SJSA1 (cell line): ENCODE measurements around the gene AFF3. TPM values are rescaled to one million over a fixed set of nuclear protein-coding genes. Genes with fewer than 3 reads are reported as not detected.

Experiments used
- DNase-seq, 2 experiments: peaks; one replicate each; pipeline ENCODE4 v3.0.0-alpha.2; 2015 to 2020; ENCODE audit warnings: low spot score in 2 of 2, low read depth in 1 of 2
- H3K27ac ChIP-seq: fragments of 250-450 bp; sonication (Bioruptor Pico); 2 replicates; pipeline ENCODE4 v1.5.1; 2020; ENCODE audit warnings: mild to moderate bottlenecking, moderate library complexity
- H3K27me3 ChIP-seq: fragments of 250-450 bp; sonication (Bioruptor Pico); replicated peaks from 2 replicates; pipeline ENCODE4 v1.5.1; 2020; ENCODE audit warnings: mild to moderate bottlenecking, moderate library complexity
- H3K36me3 ChIP-seq: fragments of 250-450 bp; sonication (Bioruptor Pico); 2 replicates; pipeline ENCODE4 v1.5.1; 2020; ENCODE audit warnings: mild to moderate bottlenecking
- H3K4me1 ChIP-seq: fragments of 250-450 bp; sonication (Bioruptor Pico); replicated peaks from 2 replicates; pipeline ENCODE4 v1.6.1; 2021; ENCODE audit warnings: mild to moderate bottlenecking
- H3K4me3 ChIP-seq: fragments of 250-450 bp; sonication (Bioruptor Pico); 2 replicates; pipeline ENCODE4 v1.5.1; 2020; ENCODE audit warnings: mild to moderate bottlenecking
- H3K9me3 ChIP-seq: fragments of 250-450 bp; sonication (Bioruptor Pico); replicated peaks from 2 replicates; pipeline ENCODE4 v1.5.1; 2020; ENCODE audit warnings: mild to moderate bottlenecking
- total RNA-seq: library from RNA; depleted of rRNA; stranded (reverse); fragments of >200 nt; shearing (Covaris generic); gene quantifications from 2 replicates; pipeline ENCODE4 v1.2.3, GENCODE V29; 2014; rRNA removed

Gene AFF3
- 0.18 TPM in 1 of 2 replicates, not detected in the other for total RNA-seq

GRCh38 chr2:100142393-100142792 lies at the start of gene AFF3:
Gene AFF3 (minus strand): TSS chr2:100142590. CDS start chr2:100104454, 38,136 bp downstream.
- Histone ChIP-seq H3K27me3 (no peaks in the 10 kb centered on the region), H3K9me3 (no peaks in the 10 kb centered on the region)

GRCh38 chr2:100189387-100189786 lies 47.0 kb upstream of the AFF3 start:
- Histone ChIP-seq H3K36me3 (no peaks in the 10 kb centered on the region), H3K9me3 (0 out of 2 replicates have a peak, but pooled peaks cover 2% of the 10 kb centered on the region), H3K27me3 (no peaks in the 10 kb centered on the region), H3K27ac (no peak overlapping the region), H3K4me3 (no peak overlapping the region), H3K4me1 (no peaks in the 10 kb centered on the region)
- DNase-seq: no peak

More at GRCh38 chr2:100142393-100142792, at the start of gene AFF3:
- no peaks in the 10 kb centered on the region for H3K36me3 ChIP-seq
- no peak for DNase-seq
- no peak within 1 kb of the TSS for H3K27ac ChIP-seq
- no peak within 1 kb of the TSS for H3K4me3 ChIP-seq
- no peaks in the 10 kb centered on the region for H3K4me1 ChIP-seq

- Histone ChIP-seq H3K9me3 (0 out of 2 replicates have a peak, but pooled peaks cover 2% of the 10 kb centered on the region), H3K27ac (no peak overlapping the region), H3K27me3 (no peaks in the 10 kb centered on the region), H3K4me1 (no peaks in the 10 kb centered on the region), H3K36me3 (no peaks in the 10 kb centered on the region), H3K4me3 (no peak overlapping the region)
- DNase-seq: no peak
Measured at GRCh38 chr2:100188326-100188725, 45.9 kb upstream of the AFF3 start.

- no peaks in the 10 kb centered on the region for H3K27me3 ChIP-seq
- DNase-seq: no peak
- no peak overlapping the region for H3K4me3 ChIP-seq
- no peaks in the 10 kb centered on the region for H3K4me1 ChIP-seq
- H3K27ac ChIP-seq: no peak overlapping the region
- no peaks in the 10 kb centered on the region for H3K36me3 ChIP-seq
- no peaks in the 10 kb centered on the region for H3K9me3 ChIP-seq
Measured at GRCh38 chr2:100186126-100186525, 43.7 kb upstream of the AFF3 start.

GRCh38 chr2:100185516-100185915 lies 43.1 kb upstream of the AFF3 start:
- Histone ChIP-seq H3K9me3 (no peaks in the 10 kb centered on the region), H3K4me1 (no peaks in the 10 kb centered on the region), H3K4me3 (no peak overlapping the region), H3K27ac (no peak overlapping the region), H3K36me3 (no peaks in the 10 kb centered on the region), H3K27me3 (no peaks in the 10 kb centered on the region)
- no peak for DNase-seq

GRCh38 chr2:100185105-100185504 lies 42.7 kb upstream of the AFF3 start:
- Histone ChIP-seq H3K27ac (no peak overlapping the region), H3K27me3 (no peaks in the 10 kb centered on the region)
- no peak for DNase-seq

GRCh38 chr2:100184055-100184737 lies 41.8 kb upstream of the AFF3 start:
- H3K36me3 ChIP-seq: no peaks in the 10 kb centered on the region
- H3K27me3 ChIP-seq: no peaks in the 10 kb centered on the region
- H3K9me3 ChIP-seq: no peaks in the 10 kb centered on the region
- H3K27ac ChIP-seq: no peak overlapping the region
- no peaks in the 10 kb centered on the region for H3K4me1 ChIP-seq
- no peak overlapping the region for H3K4me3 ChIP-seq
- no peak for DNase-seq

More at GRCh38 chr2:100185105-100185504, 42.7 kb upstream of the AFF3 start:
- Histone ChIP-seq H3K36me3 (no peaks in the 10 kb centered on the region), H3K4me1 (no peaks in the 10 kb centered on the region), H3K4me3 (no peak overlapping the region), H3K9me3 (no peaks in the 10 kb centered on the region)

GRCh38 chr2:100182494-100183361 lies 40.3 kb upstream of the AFF3 start:
- H3K36me3 ChIP-seq: no peaks in the 10 kb centered on the region
- no peaks in the 10 kb centered on the region for H3K27me3 ChIP-seq
- H3K27ac ChIP-seq: no peak overlapping the region
- H3K9me3 ChIP-seq: no peaks in the 10 kb centered on the region
- DNase-seq: no peak
- H3K4me1 ChIP-seq: no peaks in the 10 kb centered on the region
- no peak overlapping the region for H3K4me3 ChIP-seq

- H3K27ac ChIP-seq: no peak overlapping the region
- H3K36me3 ChIP-seq: no peaks in the 10 kb centered on the region
- no peaks in the 10 kb centered on the region for H3K4me1 ChIP-seq
- no peaks in the 10 kb centered on the region for H3K9me3 ChIP-seq
- H3K27me3 ChIP-seq: no peaks in the 10 kb centered on the region
- no peak for DNase-seq
- no peak overlapping the region for H3K4me3 ChIP-seq
Measured at GRCh38 chr2:100180503-100180902, 38.1 kb upstream of the AFF3 start.

GRCh38 chr2:100179806-100180205 lies 37.4 kb upstream of the AFF3 start:
- Histone ChIP-seq H3K36me3 (no peaks in the 10 kb centered on the region), H3K27me3 (no peaks in the 10 kb centered on the region), H3K9me3 (no peaks in the 10 kb centered on the region), H3K27ac (no peak overlapping the region), H3K4me1 (no peaks in the 10 kb centered on the region), H3K4me3 (no peak overlapping the region)
- no peak for DNase-seq

- Histone ChIP-seq H3K27me3 (no peaks in the 10 kb centered on the region), H3K36me3 (no peaks in the 10 kb centered on the region), H3K9me3 (no peaks in the 10 kb centered on the region), H3K4me1 (no peaks in the 10 kb centered on the region), H3K27ac (no peak overlapping the region), H3K4me3 (no peak overlapping the region)
- no peak for DNase-seq
Measured at GRCh38 chr2:100178864-100179263, 36.5 kb upstream of the AFF3 start.

GRCh38 chr2:100178085-100178788 lies 35.8 kb upstream of the AFF3 start:
- Histone ChIP-seq H3K27ac (no peak overlapping the region), H3K9me3 (no peaks in the 10 kb centered on the region), H3K36me3 (no peaks in the 10 kb centered on the region), H3K27me3 (no peaks in the 10 kb centered on the region), H3K4me3 (no peak overlapping the region), H3K4me1 (no peaks in the 10 kb centered on the region)
- DNase-seq: no peak

- Histone ChIP-seq H3K9me3 (no peaks in the 10 kb centered on the region), H3K27ac (no peak overlapping the region), H3K36me3 (no peaks in the 10 kb centered on the region), H3K4me3 (no peak overlapping the region), H3K27me3 (no peaks in the 10 kb centered on the region), H3K4me1 (no peaks in the 10 kb centered on the region)
- no peak for DNase-seq
Measured at GRCh38 chr2:100176925-100177324, 34.5 kb upstream of the AFF3 start.

GRCh38 chr2:100174026-100174431 lies 31.6 kb upstream of the AFF3 start:
- no peaks in the 10 kb centered on the region for H3K27me3 ChIP-seq
- H3K9me3 ChIP-seq: no peaks in the 10 kb centered on the region
- no peak for DNase-seq
- H3K27ac ChIP-seq: no peak overlapping the region
- no peaks in the 10 kb centered on the region for H3K36me3 ChIP-seq
- no peak overlapping the region for H3K4me3 ChIP-seq
- no peaks in the 10 kb centered on the region for H3K4me1 ChIP-seq
